Kidney epithelial cell (primary cell): Measurements from ENCODE around the gene MECR. TPM values are rescaled to one million over a fixed set of nuclear protein-coding genes. Genes with fewer than 3 reads are reported as not detected.

Experiments
- DNase-seq: peaks from one replicate; pipeline ENCODE4 v3.0.0-alpha.2; 2010; ENCODE audit warnings: low read depth
- H3K27me3 ChIP-seq: 2 replicates; pipeline ENCODE4 v1.6.0; 2011; ENCODE audit warnings: low read length; ENCODE audit not compliant: control insufficient read depth, insufficient read depth
- H3K36me3 ChIP-seq: 2 replicates; pipeline ENCODE4 v1.5.1; 2011; ENCODE audit warnings: low read length; ENCODE audit not compliant: control insufficient read depth, insufficient read depth
- H3K4me3 ChIP-seq: 2 replicates; pipeline ENCODE4 v1.5.1; 2011; ENCODE audit warnings: low read depth, mild to moderate bottlenecking, control low read depth, low read length
- CTCF ChIP-seq: IDR thresholded peaks from 2 replicates; pipeline ENCODE4 v1.5.1; 2011; ENCODE audit warnings: mild to moderate bottlenecking, moderate library complexity, low read length, control low read depth, inconsistent platforms; ENCODE audit not compliant: insufficient read depth, poor library complexity, severe bottlenecking
- total RNA-seq: library from RNA; depleted of rRNA; stranded (reverse); fragments of >200 nt; gene quantifications from 2 replicates; pipeline ENCODE4 v1.2.3, GENCODE V29; 2015

The MECR gene
- total RNA-seq, 1 donor from 2014 or later = 23.6 TPM

GRCh38 chr1:29247571-29248273 is 17.0 kb upstream of the MECR start:
- Histone ChIP-seq H3K27me3 (no peaks in the 10 kb centered on the region), H3K4me3 (no peak overlapping the region), H3K36me3 (no peaks in the 10 kb centered on the region)
- no peak for DNase-seq
- no peak for TF ChIP-seq CTCF

GRCh38 chr1:29247044-29247443 is 16.3 kb upstream of the MECR start:
- Histone ChIP-seq H3K36me3 (no peaks in the 10 kb centered on the region), H3K27me3 (no peaks in the 10 kb centered on the region), H3K4me3 (no peak overlapping the region)
- no peak for TF ChIP-seq CTCF
- DNase-seq = no peak

GRCh38 chr1:29245876-29246275 is 15.1 kb upstream of the MECR start:
- H3K4me3 ChIP-seq = no peak overlapping the region
- H3K36me3 ChIP-seq = no peaks in the 10 kb centered on the region
- TF ChIP-seq CTCF = peak; percentile 59
- DNase-seq = no peak
- H3K27me3 ChIP-seq = no peaks in the 10 kb centered on the region

- Histone ChIP-seq H3K4me3 (no peak overlapping the region), H3K27me3 (no peaks in the 10 kb centered on the region), H3K36me3 (no peaks in the 10 kb centered on the region)
- TF ChIP-seq CTCF = no peak
- DNase-seq = no peak
Measured at GRCh38 chr1:29245261-29245660, 14.5 kb upstream of the MECR start.

GRCh38 chr1:29243871-29244200 is 13.1 kb upstream of the MECR start:
- no peak for DNase-seq
- no peaks in the 10 kb centered on the region for H3K36me3 ChIP-seq
- H3K4me3 ChIP-seq = no peak overlapping the region
- TF ChIP-seq CTCF = no peak
- no peaks in the 10 kb centered on the region for H3K27me3 ChIP-seq
